Measurements from ENCODE around the gene CFDP1.

- TF ChIP-seq POLR2AphosphoS5 (IDR thresholded peaks at IDR 0.05; ENCODE audit: insufficient read depth, low read depth, low read length) (no peak), CTCF (IDR thresholded peaks at IDR 0.05; ENCODE audit: extremely low read depth in 1 of 2, insufficient read depth in 1 of 2, low read depth in 1 of 2, low read length in 2 of 2) (no peak), EZH2 (IDR thresholded peaks at IDR 0.05; ENCODE audit: borderline replicate concordance, low read depth, low read length, severe bottlenecking) (no peak), POLR2A (IDR thresholded peaks at IDR 0.05; ENCODE audit: low read depth, low read length) (no peak), MYC (IDR thresholded peaks at IDR 0.05; ENCODE audit: low read depth, low read length) (no peak), FOS (IDR thresholded peaks at IDR 0.05; ENCODE audit: borderline replicate concordance, insufficient read depth, low read length) (no peak), MAX (IDR thresholded peaks at IDR 0.05; ENCODE audit: insufficient read depth, insufficient read length) (no peak), GATA2 (IDR thresholded peaks at IDR 0.05; ENCODE audit: insufficient read depth, insufficient read length, low read depth, low read length) (no peak), JUN (IDR thresholded peaks at IDR 0.05; ENCODE audit: borderline replicate concordance, insufficient read depth, insufficient read length, low read depth) (no peak)
Measured at GRCh38 chr16:75286389-75286788, 146.9 kb downstream of the CFDP1 start.
